ENCODE data around the gene ZCCHC14. TPM values are rescaled to one million over a fixed set of nuclear protein-coding genes. Genes with fewer than 3 reads are reported as not detected.
A peak's percentile ranks its signal among the peaks of the same experiment; 100 is the strongest.

ZCCHC14 gene
- total and polyA plus RNA-seq, 2 of the 13 experiments (the other 11 are each of a cell fraction or from before 2014, with no cell fraction given), result 12.4 to 12.5 TPM

GRCh38 chr16:87465306-87465705 is 27.5 kb downstream of the ZCCHC14 start (continued):
- TF ChIP-seq JARID2 (CRISPR knock-in tag; IDR thresholded peaks at IDR 0.05; ENCODE audit: insufficient replicate concordance) (no peak), HOXA3 (CRISPR knock-in tag; IDR thresholded peaks at IDR 0.05) (peak; percentile 42; the same call in 1 of the 2 replicates), EP300 (IDR thresholded peaks at IDR 0.05; ENCODE audit: low read depth in 2 of 2, low read length in 2 of 2) (peak in 1 of 2 experiments; percentile 24; a peak in 1 of 4 replicates), EP300 (CRISPR knock-in tag; IDR thresholded peaks at IDR 0.05; ENCODE audit: borderline replicate concordance) (no peak), NR2F2 (IDR thresholded peaks at IDR 0.05; ENCODE audit: borderline replicate concordance, low read depth) (peak; percentile 16; the same call in 1 of the 2 replicates), PCBP2 (optimal IDR thresholded peaks at IDR 0.05; ENCODE audit: low read depth, low read length, poor library complexity, severe bottlenecking) (no peak), SRSF4 (IDR thresholded peaks at IDR 0.05; ENCODE audit: low read depth, low read length, poor library complexity, severe bottlenecking) (no peak), MYPOP (CRISPR knock-in tag; IDR thresholded peaks at IDR 0.05) (no peak), NCOA2 (CRISPR knock-in tag; IDR thresholded peaks at IDR 0.05) (peak; percentile 87), ZNF205 (CRISPR knock-in tag; IDR thresholded peaks at IDR 0.05) (no peak), ZC3H4 (CRISPR knock-in tag; IDR thresholded peaks at IDR 0.05; ENCODE audit: borderline replicate concordance) (no peak), ZKSCAN8 (CRISPR knock-in tag; IDR thresholded peaks at IDR 0.05; ENCODE audit: borderline replicate concordance) (peak; percentile 60; the same call in 1 of the 2 replicates), PPARG (CRISPR knock-in tag; conservative IDR thresholded peaks at IDR 0.05) (no peak), ZHX1 (CRISPR knock-in tag; IDR thresholded peaks at IDR 0.05; ENCODE audit: low read depth) (no peak), ZNF614 (CRISPR knock-in tag; IDR thresholded peaks at IDR 0.05; ENCODE audit: borderline replicate concordance) (peak; percentile 15; the same call in 1 of the 2 replicates), ZFP90 (CRISPR knock-in tag; IDR thresholded peaks at IDR 0.05; ENCODE audit: borderline replicate concordance) (no peak), ZNF3 (CRISPR knock-in tag; IDR thresholded peaks at IDR 0.05) (no peak), RXRB (CRISPR knock-in tag; IDR thresholded peaks at IDR 0.05; ENCODE audit: borderline replicate concordance) (peak; percentile 69; the same call in 1 of the 2 replicates), ZGPAT (CRISPR knock-in tag; IDR thresholded peaks at IDR 0.05) (peak; percentile 49; the same call in 1 of the 2 replicates), MBNL3 (CRISPR knock-in tag; conservative IDR thresholded peaks at IDR 0.05) (no peak), ISL2 (CRISPR knock-in tag; IDR thresholded peaks at IDR 0.05) (peak; percentile 70; the same call in 1 of the 2 replicates), CEBPB (IDR thresholded peaks at IDR 0.05; ENCODE audit: borderline replicate concordance, low read depth, low read length) (peak; percentile 91), PITX1 (CRISPR knock-in tag; IDR thresholded peaks at IDR 0.05) (no peak), ZNF367 (CRISPR knock-in tag; IDR thresholded peaks at IDR 0.05; ENCODE audit: borderline replicate concordance) (no peak), THYN1 (CRISPR knock-in tag; IDR thresholded peaks at IDR 0.05; ENCODE audit: borderline replicate concordance, low read depth) (no peak), DMAP1 (CRISPR knock-in tag; IDR thresholded peaks at IDR 0.05) (no peak)

All from HepG2 (cell line).